AG10803 (cell line): ENCODE results near the gene TPSG1.

ENCODE experiments used
- DNase-seq: peaks from one replicate; pipeline ENCODE4 v3.0.0; 2010; ENCODE audit warnings: low read depth
- H3K4me3 ChIP-seq: 2 replicates; pipeline ENCODE4 v1.5.1; 2011; ENCODE audit warnings: mild to moderate bottlenecking, low read length, control low read depth
- TF ChIP-seq, protein P1 (sequence below): conservative IDR thresholded peaks from 2 replicates; pipeline ENCODE4 v1.5.1; 2011; ENCODE audit warnings: mild to moderate bottlenecking, low read length, control low read depth, inconsistent platforms

The TPSG1 gene

DNA sequence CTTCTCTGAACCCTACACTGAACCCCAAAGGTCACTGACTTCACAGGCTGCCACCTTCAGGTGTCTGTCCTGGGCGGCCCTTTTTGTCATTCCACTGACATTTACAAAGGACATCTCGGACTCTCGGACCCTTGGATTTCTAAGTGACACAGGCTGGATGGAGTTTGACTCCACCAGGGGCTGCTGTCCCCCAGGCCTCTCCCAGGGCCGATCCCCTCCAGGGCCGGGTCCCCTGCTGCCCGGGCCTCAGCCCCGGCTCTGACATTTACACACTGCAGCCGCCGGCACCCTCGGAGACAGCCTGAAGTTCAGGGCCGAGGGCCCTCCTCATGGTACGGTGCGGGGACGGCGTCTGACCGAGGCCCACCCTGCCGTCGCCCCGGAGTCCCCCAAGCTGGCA lies 48.0 kb downstream of the TPSG1 start:
- no peak overlapping the region for H3K4me3 ChIP-seq
- TF ChIP-seq, protein P1, sequence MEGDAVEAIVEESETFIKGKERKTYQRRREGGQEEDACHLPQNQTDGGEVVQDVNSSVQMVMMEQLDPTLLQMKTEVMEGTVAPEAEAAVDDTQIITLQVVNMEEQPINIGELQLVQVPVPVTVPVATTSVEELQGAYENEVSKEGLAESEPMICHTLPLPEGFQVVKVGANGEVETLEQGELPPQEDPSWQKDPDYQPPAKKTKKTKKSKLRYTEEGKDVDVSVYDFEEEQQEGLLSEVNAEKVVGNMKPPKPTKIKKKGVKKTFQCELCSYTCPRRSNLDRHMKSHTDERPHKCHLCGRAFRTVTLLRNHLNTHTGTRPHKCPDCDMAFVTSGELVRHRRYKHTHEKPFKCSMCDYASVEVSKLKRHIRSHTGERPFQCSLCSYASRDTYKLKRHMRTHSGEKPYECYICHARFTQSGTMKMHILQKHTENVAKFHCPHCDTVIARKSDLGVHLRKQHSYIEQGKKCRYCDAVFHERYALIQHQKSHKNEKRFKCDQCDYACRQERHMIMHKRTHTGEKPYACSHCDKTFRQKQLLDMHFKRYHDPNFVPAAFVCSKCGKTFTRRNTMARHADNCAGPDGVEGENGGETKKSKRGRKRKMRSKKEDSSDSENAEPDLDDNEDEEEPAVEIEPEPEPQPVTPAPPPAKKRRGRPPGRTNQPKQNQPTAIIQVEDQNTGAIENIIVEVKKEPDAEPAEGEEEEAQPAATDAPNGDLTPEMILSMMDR, result no peak
- no peak for DNase-seq

DNA sequence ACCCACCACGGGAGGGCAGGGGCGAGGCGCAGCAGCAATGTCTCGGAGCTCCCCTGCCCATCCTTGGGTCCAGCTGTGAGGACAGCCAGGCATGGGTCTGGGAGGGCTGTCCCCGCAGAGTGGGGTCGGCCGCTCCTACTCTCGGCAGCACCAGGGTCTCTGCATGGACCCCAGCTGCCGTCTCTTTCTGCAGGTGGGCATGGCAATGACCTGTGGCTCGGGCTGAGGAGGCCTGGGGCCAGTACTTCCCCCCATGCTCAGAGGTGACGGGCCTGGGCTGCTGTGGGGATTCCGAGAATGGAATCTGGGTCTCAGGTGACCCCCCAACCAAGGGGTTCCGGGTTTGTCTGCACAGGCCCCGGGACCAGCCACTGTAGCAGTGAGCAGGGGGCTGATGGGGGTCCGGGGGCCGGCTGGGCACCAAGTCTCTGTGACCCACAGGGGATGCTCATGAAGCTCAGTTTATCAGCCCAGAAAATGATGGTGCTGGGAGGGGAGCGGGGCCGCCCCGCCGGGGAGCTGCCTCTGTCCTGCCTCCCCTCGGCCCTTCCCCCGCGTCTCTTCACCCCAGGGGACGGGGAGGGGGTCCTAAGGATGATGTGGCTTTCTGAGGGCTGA lies 48.7 kb downstream of the TPSG1 start:
- TF ChIP-seq, protein P1, result no peak
- no peak for DNase-seq
- H3K4me3 ChIP-seq, result no peak overlapping the region

DNA sequence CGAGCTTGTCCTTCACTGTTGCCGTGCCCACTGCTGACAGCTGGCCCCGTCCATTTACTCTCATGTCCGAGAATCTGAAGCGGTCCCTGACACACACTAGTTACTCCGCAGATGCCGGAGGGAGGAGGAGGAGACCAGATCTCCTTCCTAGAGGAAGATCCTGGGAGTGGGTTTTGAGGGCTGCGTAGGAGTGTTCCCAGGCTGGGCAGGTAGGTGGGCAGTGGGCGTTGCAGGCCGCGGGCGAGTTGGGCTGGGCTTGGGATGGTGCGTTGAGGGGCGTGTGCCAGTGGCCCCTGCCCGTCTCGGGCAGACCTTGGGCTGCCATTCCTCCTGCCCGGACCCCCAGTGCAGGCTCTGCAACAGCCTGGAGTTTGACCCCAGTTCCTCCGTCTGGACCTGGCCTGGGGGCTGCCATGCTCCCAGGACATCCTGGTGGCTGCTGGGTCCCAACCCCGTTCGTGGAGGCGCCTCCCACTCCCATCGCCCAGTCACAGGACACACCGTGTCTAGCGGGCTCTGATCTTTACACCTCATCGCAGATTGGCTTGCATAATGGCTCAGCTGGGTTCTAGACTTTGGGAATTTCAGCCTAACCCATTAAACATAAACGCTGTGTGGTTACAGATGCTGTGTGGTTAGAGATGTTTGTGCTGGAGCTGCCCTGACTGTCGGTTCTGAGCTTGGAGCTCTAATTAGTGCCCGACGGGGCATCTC lies 49.3 kb downstream of the TPSG1 start:
- TF ChIP-seq, protein P1, result no peak
- DNase-seq, result no peak
- no peak overlapping the region for H3K4me3 ChIP-seq

DNA sequence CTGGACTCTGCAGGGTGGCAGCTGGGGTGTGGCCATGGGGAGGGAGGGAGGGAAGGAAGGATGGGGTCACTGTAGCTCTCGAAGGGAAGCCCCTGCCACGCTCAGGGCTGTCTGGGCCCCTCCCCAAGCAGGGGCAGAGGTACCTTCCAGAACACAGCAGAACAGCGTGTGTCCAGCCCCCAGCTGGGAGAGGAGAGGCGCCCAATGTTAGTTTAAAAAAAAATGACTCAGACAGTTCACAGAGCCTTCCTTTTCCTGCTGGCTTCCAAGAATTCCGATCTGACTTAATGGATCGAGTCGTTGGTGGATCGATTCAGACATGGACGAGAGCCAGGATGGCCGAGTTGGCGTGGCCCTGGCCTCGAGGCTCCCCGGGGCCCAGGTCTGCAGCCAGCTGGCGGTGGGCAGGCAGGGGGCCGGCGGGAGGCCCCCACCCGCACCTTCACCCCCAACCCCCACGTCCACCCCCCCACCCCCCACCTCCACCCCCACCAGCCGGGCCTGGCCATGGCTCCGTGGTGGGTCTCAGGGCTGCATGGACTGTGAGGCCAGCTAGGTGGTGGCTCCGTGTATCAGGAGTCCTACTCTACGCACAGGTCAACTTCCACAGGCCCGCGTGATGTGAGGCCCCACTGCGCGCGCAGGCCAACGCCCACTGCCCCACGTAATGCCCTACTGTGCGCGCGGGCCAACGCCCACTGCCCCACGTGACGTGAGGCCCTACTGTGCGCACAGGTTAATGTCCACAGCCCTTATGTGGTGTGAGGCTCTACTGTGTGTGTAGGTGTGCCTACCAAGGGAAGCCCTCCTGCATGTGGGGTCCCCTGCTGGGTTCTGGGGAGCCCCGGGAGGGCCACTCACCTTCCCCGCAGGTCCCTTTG lies 50.4 kb downstream of the TPSG1 start:
- no peak overlapping the region for H3K4me3 ChIP-seq
- DNase-seq, result peak; percentile 4
- TF ChIP-seq, protein P1, result no peak

DNA sequence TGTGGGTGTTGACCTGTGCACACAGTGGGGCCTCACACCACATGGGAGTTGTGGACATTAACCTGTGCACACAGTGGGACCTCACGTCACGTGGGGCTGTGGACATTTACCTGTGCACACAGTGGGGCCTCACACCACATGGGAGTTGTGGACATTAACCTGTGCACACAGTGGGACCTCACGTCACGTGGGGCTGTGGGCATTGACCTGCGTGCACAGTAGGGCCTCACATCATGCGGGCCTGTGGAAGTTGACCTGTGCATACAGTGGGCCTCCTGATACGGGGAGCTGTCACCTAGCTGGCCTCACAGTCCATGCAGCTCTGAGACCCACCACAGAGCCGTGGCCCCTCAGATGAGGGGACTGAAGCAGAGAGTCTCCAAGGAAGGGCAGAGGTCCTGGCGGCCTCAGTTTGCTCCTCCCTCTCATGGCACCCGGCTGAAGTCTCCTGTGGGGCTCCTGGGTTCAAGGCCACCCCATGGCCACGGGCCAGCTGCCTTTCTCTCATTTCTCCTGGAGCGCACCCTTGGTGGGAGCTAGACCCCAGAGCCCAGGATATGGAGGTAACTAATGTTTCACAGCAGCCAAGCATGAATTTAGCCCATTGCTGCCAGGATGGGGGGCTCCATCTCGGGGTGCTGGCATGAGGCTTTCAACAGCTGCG lies 51.1 kb downstream of the TPSG1 start:
- TF ChIP-seq, protein P1, result no peak
- H3K4me3 ChIP-seq, result no peak overlapping the region
- DNase-seq, result no peak

DNA sequence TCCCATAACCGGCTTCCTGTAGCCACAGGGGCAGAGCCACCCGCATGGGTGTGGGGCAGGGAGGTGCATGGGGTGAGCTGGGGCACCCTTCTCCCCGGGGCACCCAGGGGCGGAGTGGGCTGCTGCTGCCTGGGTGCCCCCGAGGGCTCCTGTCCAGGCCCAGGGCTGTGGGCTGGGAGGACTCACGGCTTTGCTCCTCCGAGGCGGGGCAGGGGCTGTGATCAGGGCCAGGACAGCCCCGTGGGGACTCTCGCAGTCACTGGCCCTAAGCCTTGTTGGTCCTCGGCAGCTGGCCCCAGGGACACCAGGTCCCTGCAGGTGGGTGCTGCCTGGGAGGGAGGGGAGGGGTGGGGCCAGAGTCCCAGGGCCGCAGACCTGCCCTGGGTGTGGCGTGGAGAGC lies 52.4 kb downstream of the TPSG1 start:
- TF ChIP-seq, protein P1, result no peak
- DNase-seq, result no peak
- H3K4me3 ChIP-seq, result no peak overlapping the region
